ENCODE data around the gene HSPA5.

The HSPA5 gene

DNA sequence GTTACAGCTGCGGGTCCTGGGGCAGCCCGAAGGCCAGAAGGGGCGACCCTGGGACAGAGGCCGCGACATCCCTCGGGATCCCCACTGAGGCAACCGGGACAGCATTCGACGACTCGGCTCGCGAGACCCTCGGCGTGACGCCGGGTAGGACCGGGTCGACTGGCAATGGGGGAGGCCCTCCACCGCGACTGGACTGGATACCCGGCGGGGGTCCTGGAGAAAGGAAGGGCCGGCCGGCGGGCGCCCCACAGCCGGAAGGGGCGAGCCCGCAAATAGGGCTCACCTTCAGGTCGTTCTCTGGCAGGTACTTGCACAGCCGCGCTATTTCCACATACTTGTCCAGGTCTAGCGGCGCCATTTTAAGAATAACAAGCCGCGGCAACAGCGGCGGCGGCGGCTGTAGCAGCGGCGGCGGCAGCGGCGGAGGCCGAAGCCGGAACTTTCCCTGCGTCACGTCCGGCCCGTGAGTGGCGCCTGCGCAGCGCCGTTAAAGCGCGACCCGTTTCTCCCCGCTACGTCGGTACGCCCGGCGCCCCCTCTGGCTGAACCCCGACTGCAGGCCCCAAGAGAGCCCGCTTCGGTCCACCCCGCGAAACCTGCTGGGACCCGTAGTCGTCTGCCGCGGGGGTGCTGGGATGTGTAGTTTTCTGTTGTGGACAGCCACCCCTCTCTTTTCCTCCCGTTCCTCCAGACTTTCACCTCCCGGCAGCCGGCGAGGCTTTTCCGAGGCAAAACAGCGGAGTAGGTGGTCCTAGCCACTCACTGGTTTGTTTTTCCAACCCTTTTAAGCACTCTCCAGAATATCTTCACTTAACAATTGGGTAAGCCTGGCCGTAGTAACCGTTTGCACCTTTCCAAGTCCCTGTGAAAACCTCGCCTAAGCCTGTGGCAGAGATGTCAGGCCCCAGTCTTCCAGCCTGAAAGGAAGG is 51.5 kb downstream of the HSPA5 start, which contains the start of gene PPP6C:
Gene PPP6C, minus strand, starts transcription at position 443 of the 929 bp plus-strand sequence. Its CDS starts 85 bp downstream, at position 358.
- peak; percentile 93 for DNase-seq

DNA sequence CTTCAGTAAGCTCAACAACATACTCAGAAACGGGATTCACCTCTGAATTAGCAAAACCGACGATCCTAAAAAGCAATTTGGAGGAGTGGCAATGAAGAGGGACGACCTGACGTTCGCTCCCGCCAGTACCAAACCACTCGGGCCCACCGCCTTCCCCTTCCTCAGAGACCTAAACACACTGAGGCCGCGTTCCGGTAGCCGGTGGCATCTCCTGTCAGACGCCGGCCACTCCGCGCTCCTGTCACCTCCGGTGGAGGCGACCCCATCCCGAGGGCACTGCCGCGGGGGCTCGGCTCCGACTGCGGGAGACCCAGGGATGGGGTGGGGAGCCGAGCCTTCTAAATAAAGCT is 52.2 kb downstream of the HSPA5 start:
- no peak for DNase-seq

All from effector CD8-positive, alpha-beta T cell (primary cell).